Measurements from ENCODE around the gene CHRNA9. TPM values are rescaled to one million over a fixed set of nuclear protein-coding genes. Genes with fewer than 3 reads are reported as not detected.

CHRNA9 gene
- total RNA-seq, 2 donors from 2014 or later, result 0.90 TPM; not detected in 1

DNA sequence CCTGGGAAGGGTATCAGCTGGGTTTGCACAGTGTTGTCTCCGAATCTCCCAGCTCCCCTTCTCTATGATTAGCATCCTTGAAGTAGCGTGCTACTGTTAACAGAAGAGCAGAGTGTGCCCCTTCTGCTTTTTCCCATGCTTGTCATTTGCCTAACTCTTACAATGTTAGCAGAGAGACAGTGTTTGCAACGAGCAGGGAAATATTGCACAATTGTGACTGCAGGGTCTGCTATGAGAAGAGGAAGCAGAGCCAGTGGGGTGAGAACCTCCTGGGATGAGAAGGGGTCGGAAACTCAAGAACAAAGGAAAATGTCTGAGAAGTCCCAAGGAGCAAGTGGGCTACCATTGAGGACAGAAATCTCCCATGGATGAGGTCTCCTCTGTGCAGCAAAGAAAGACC, 7.8 kb upstream of the CHRNA9 start:
- no peaks in the 10 kb centered on the region for H3K4me1 ChIP-seq (ENCODE audit: control insufficient read depth, insufficient read depth, low read length)
- no peaks in the 10 kb centered on the region for H3K9me3 Mint-ChIP-seq
- H3K27ac ChIP-seq (ENCODE audit: low read depth, low read length), result peak overlapping the region; percentile 16
- H3K27ac Mint-ChIP-seq, result no peak overlapping the region
- H3K4me3 Mint-ChIP-seq, result no peak overlapping the region
- DNase-seq, result no peak
- no peak overlapping the region for H3K4me3 ChIP-seq (ENCODE audit: low read length)
- 88 to 92% methylated on average over 4 of the region's 4 CpGs for WGBS, 2 experiments (ENCODE audit: insufficient coverage in 1 of 2, insufficient read length in 1 of 2)
- TF ChIP-seq, protein P1, sequence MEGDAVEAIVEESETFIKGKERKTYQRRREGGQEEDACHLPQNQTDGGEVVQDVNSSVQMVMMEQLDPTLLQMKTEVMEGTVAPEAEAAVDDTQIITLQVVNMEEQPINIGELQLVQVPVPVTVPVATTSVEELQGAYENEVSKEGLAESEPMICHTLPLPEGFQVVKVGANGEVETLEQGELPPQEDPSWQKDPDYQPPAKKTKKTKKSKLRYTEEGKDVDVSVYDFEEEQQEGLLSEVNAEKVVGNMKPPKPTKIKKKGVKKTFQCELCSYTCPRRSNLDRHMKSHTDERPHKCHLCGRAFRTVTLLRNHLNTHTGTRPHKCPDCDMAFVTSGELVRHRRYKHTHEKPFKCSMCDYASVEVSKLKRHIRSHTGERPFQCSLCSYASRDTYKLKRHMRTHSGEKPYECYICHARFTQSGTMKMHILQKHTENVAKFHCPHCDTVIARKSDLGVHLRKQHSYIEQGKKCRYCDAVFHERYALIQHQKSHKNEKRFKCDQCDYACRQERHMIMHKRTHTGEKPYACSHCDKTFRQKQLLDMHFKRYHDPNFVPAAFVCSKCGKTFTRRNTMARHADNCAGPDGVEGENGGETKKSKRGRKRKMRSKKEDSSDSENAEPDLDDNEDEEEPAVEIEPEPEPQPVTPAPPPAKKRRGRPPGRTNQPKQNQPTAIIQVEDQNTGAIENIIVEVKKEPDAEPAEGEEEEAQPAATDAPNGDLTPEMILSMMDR (conservative IDR thresholded peaks at IDR 0.05), result no peak
- H3K36me3 Mint-ChIP-seq (ENCODE audit: low read depth), result no peaks in the 10 kb centered on the region
- H3K27me3 ChIP-seq (ENCODE audit: control insufficient read depth, insufficient read depth, low read length, poor library complexity, severe bottlenecking), result no peaks in the 10 kb centered on the region
- H3K36me3 ChIP-seq (ENCODE audit: control insufficient read depth, insufficient read depth, low read length), result no peaks in the 10 kb centered on the region
- H3K4me1 Mint-ChIP-seq, result peaks cover 8% of the 10 kb centered on the region
- no peaks in the 10 kb centered on the region for H3K9me3 ChIP-seq (ENCODE audit: control insufficient read depth, low read length)
- H3K27me3 Mint-ChIP-seq (ENCODE audit: insufficient read depth), result no peaks in the 10 kb centered on the region
- no peak overlapping the region for H3K9ac ChIP-seq (ENCODE audit: extremely low read depth, low read length, poor library complexity, severe bottlenecking)

DNA sequence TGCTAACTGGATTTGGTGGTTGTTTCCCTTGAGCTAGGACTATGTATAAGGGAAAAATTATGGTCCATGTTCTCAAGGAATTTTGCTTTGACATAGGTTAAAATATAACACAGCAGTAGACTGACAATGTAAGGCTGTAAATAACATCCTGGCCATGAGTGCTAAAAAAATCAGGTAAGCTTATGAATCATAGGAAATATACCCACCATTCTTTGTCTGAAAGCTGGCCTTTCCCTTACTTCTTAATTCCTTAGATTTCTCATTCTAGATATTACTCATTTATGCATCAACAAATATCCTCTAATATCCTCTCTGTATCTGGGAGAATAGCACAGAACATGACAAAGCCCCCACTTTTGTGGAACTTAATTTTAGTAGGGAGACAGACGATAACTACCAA, 6.8 kb upstream of the CHRNA9 start:
- H3K4me3 ChIP-seq (ENCODE audit: low read length), result no peak overlapping the region
- H3K9ac ChIP-seq (ENCODE audit: extremely low read depth, low read length, poor library complexity, severe bottlenecking), result no peak overlapping the region
- no peak for DNase-seq
- no peaks in the 10 kb centered on the region for H3K9me3 Mint-ChIP-seq
- no peaks in the 10 kb centered on the region for H3K27me3 ChIP-seq (ENCODE audit: control insufficient read depth, insufficient read depth, low read length, poor library complexity, severe bottlenecking)
- H3K4me3 Mint-ChIP-seq, result no peak overlapping the region
- WGBS, 2 experiments (ENCODE audit: insufficient coverage in 1 of 2, insufficient read length in 1 of 2), result 94 to 100% methylated on average over 1 of the region's 1 CpG
- H3K27ac ChIP-seq (ENCODE audit: low read depth, low read length), result no peak overlapping the region
- H3K4me1 Mint-ChIP-seq, result peaks cover 1% of the 10 kb centered on the region
- TF ChIP-seq, protein P1 (conservative IDR thresholded peaks at IDR 0.05), result no peak
- no peaks in the 10 kb centered on the region for H3K36me3 ChIP-seq (ENCODE audit: control insufficient read depth, insufficient read depth, low read length)
- H3K36me3 Mint-ChIP-seq (ENCODE audit: low read depth), result no peaks in the 10 kb centered on the region
- no peak overlapping the region for H3K27ac Mint-ChIP-seq
- peaks cover 2% of the 10 kb centered on the region for H3K9me3 ChIP-seq (ENCODE audit: control insufficient read depth, low read length)
- H3K27me3 Mint-ChIP-seq (ENCODE audit: insufficient read depth), result no peaks in the 10 kb centered on the region
- no peaks in the 10 kb centered on the region for H3K4me1 ChIP-seq (ENCODE audit: control insufficient read depth, insufficient read depth, low read length)

GRCh38 chr4:40329805-40330204, 5.3 kb upstream of the CHRNA9 start:
- H3K36me3 Mint-ChIP-seq (ENCODE audit: low read depth), result no peaks in the 10 kb centered on the region
- DNase-seq, result no peak
- H3K4me1 Mint-ChIP-seq, result peaks cover 3% of the 10 kb centered on the region
- no peaks in the 10 kb centered on the region for H3K4me1 ChIP-seq (ENCODE audit: control insufficient read depth, insufficient read depth, low read length)
- no peak overlapping the region for H3K4me3 Mint-ChIP-seq
- H3K27ac Mint-ChIP-seq, result no peak overlapping the region
- no peaks in the 10 kb centered on the region for H3K27me3 ChIP-seq (ENCODE audit: control insufficient read depth, insufficient read depth, low read length, poor library complexity, severe bottlenecking)
- TF ChIP-seq, protein P1 (conservative IDR thresholded peaks at IDR 0.05), result no peak
- no peak overlapping the region for H3K27ac ChIP-seq (ENCODE audit: low read depth, low read length)
- H3K36me3 ChIP-seq (ENCODE audit: control insufficient read depth, insufficient read depth, low read length), result no peaks in the 10 kb centered on the region
- H3K4me3 ChIP-seq (ENCODE audit: low read length), result no peak overlapping the region
- H3K9me3 ChIP-seq (ENCODE audit: control insufficient read depth, low read length), result peaks cover 5% of the 10 kb centered on the region
- no peak overlapping the region for H3K9ac ChIP-seq (ENCODE audit: extremely low read depth, low read length, poor library complexity, severe bottlenecking)
- H3K9me3 Mint-ChIP-seq, result no peaks in the 10 kb centered on the region
- 80 to 88% methylated on average over 1 to 7 of the region's 7 CpGs for WGBS, 2 experiments (ENCODE audit: insufficient coverage in 1 of 2, insufficient read length in 1 of 2)
- no peaks in the 10 kb centered on the region for H3K27me3 Mint-ChIP-seq (ENCODE audit: insufficient read depth)

Measured in endodermal cell (in vitro differentiated cells).